HG02973 (cell line): Measurements from ENCODE around the gene DCC.

Experiments
- ATAC-seq: cut with Tn5 transposase; IDR thresholded peaks from one replicate; pipeline ENCODE4 v1.9.1; 2021; ENCODE audit warnings: moderate library complexity; ENCODE audit not compliant: unreplicated experiment

The DCC gene

GRCh38 chr18:52894801-52895200 lies 554.8 kb downstream of the DCC start:
- ATAC-seq = no peak

DNA sequence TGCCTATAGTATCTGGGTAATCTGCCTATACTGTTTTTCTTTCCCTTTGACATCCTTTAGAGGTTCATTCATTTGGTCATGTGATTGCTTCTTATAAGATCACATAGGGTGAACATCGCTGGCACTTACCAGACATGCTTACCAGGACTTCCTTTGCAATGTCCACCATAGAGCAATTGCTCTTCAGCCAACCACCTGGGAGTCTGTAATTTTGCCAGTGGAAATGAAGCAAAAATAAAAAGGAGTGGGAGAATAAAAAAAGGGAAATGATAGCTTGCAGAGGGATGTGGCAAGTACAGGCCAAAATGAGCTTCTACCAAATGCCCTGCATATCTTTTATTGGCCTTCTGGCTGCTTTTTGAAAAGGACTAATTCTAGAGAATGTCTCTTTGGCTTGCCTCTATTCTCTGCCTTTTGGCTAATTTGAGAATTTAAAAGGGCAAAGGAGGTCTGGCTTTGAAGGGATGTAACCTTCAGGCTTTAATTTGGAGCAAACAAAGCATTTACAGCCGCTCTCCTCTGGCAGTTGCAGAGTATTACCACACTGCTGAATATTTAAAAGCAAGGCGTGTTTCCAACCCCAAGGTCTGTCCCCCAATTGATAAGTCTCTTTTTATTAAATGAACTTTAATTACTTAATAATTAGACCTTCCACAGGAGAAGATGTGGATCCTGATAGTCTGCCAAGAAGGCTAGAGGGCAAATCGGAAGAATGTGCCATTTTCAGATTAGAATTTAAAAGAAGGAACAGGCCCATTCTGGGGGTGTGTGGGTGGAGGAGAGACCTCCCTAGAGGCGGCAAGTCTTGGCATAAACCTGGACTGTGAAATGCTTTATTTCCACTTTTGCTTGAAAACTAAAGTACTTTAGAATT lies 557.9 kb downstream of the DCC start:
- no peak for ATAC-seq

GRCh38 chr18:52898485-52899058 lies 558.6 kb downstream of the DCC start:
- no peak for ATAC-seq

GRCh38 chr18:52902188-52902587 lies 562.2 kb downstream of the DCC start:
- ATAC-seq = no peak

- ATAC-seq = no peak
Measured at GRCh38 chr18:52903857-52904256, 563.9 kb downstream of the DCC start.

- ATAC-seq = no peak
Measured at GRCh38 chr18:52907543-52908308, 567.7 kb downstream of the DCC start.

GRCh38 chr18:52914148-52914547 lies 574.2 kb downstream of the DCC start:
- no peak for ATAC-seq

- ATAC-seq = no peak
Measured at GRCh38 chr18:52920665-52921064, 580.7 kb downstream of the DCC start.

DNA sequence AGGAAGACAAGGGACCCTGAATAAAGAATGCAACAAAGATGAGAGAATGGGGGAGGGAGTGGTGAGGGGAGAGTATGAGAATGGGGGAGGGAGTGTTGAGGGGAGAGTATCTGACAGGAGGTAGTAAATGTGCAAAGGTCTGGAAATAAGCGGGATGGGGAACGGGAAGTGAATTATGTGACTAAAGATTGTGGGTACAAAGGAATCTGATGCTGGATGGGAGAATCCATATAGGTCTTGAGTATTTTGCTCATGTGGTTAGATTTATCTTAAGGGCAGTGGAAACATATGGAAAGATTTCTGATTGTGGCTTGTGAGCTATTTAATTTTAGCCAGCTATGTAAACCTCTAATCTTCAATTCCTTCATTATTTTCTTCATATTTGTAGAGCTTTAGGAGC lies 593.4 kb downstream of the DCC start:
- no peak for ATAC-seq

DNA sequence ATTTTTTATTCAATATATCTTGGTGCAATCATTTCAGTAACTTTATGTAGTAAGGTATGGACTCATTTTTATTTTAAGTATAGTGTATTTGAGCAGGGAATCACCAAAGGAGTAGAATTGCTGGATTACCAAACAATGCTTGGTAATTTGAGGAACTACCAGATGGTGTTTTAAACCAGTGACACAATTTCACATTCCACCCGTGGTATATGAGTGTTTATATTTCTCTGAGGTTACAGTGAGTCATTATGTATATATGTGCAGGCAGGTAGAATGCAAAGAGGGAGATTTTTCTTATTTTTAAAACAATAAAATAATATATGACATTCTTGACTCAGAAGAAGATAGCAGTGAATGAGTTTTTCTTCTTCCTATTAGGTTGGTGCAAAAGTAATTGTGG lies 596.9 kb downstream of the DCC start:
- ATAC-seq = no peak

DNA sequence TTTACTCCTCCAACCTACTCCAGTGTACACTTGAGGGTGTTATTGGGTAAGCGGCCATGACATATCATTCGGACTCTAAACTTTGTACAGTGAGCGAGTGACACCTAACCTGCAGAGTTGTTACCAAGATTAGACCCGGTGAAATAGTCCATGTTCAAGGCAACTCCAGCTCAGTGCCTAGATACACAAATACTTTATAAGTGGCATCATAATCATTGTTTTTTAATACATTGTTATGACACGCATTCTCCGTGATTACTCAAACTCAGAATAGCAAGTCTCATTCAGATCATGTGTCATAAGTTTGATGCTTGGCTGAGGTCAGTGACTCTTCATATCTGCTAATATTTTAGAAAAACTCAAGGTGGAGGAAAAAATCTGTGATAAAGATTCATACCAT lies 597.8 kb downstream of the DCC start:
- no peak for ATAC-seq

- ATAC-seq = no peak
Measured at GRCh38 chr18:52945552-52945951, 605.6 kb downstream of the DCC start.

DNA sequence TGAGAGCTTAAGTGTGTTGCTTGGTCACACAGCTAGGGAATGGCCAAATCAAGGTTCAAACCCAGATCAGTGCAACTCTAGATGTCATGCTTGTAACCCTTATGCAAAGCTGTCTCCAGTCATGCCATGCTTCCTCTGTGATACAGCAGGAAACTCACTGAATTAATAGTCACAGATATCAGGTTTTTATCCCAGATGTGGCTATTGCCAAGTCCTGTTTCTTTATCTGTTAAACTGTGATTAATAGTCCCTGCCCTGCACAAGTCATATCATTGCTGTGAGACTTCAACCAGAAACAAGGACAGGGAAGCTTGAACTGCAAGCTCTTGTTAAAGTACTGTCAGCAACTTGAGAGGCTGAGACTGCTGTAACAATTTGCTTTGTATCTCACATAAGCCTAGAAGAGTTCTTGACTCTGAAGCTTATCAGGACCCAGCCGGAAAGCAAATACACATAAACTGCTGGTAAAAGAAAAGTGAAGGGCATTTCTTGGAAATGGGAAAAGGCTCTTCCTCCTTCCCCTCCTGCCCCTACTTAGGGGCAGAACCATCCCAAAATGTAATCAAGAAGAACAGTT lies 609.0 kb downstream of the DCC start:
- no peak for ATAC-seq

DNA sequence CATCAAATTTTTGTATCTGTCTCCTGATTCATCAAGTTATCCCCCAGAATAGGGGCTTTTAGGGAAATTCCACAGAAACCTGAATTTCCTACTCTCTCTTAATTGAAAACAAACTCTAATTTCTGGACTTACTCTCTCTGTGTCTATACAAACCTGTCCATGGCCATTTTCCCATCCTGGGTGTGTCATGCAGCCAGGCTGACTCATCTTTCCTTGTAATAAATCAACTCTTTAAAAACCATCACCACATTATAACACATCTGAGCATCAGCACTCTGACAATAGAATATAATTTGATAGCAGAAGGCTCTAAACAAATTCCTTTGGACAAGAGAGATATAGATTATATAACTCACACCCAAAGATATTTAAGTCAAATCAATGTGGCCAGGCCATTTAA lies 610.2 kb downstream of the DCC start:
- ATAC-seq = no peak

GRCh38 chr18:52953387-52953786 lies 613.4 kb downstream of the DCC start:
- ATAC-seq = no peak

DNA sequence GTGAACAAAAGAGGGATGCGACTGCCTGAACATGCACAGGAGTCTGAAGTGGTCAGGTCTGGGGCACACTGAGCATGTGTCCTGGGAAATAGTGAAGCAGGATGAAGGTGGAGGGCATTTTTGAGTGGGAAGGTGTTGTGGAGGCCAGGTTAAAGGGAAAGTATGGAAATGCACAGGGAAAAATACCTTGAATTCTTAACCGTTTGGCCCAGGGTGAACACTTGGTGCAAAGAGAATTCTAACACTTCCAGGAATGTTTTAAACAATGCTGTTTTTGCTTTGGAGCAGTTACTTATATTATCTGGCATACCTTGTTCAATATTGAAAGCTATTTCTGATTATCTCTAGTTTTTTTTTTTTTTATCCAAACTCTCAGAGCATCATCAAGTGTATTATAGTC lies 623.5 kb downstream of the DCC start:
- ATAC-seq = no peak

DNA sequence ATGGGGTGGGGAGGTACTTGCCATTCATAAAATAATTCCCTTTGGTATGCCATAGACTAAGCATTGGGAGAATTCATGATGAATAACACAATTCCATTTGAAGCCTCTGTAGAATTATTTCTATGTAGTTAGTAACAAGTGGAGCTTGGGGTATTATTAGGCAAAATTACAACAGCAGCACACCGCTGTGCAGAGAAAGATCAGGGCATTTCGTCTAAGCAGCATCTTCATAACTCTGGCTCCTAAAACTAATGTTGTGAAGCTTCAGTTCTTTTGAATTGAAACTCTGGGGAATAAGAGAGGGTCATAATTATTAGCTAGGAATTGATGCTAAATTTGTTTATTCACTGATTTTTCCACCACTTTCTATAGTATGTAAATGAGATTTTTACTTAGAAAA lies 630.7 kb downstream of the DCC start:
- ATAC-seq = no peak

- ATAC-seq = no peak
Measured at GRCh38 chr18:52971097-52971496, 631.1 kb downstream of the DCC start.

DNA sequence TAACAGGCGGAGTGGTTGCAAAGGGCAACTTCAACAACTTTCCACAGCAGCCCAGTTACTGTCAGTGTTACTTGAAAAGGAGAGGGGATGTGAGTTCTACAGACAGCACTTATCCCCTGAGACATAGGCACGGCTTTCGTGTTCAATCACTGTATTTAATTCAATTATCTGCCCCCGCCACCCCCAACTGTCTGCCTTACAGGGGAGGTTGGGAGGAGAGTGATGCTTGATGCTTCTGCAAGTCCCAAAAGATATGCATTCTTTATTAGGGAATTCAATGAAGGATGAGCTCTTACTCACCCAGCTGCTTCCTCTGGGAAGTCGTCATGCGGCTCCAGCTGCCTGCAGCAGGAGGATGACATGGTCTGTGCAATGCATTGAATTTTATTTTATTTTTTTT lies 639.9 kb downstream of the DCC start:
- no peak for ATAC-seq

DNA sequence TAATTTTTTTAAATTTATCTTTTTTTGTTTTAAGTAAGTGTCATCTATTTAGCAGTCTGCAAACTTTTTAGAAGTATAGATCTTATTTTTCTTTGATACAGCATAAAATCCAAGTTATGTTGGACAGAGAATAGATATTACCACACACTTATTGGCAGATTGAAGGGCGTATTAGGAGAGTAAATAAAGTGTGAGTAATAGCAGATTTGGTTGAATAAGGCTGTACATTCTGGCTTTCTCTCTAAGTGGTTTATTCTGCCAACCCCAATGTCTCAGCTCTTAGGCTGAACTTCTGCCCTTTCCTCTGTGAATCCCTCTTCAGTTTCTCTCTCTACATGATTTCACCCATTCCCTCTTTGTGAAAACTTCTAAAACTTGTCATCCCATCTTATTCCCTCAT lies 651.2 kb downstream of the DCC start:
- no peak for ATAC-seq

- no peak for ATAC-seq
Measured at GRCh38 chr18:52992041-52992440, 652.0 kb downstream of the DCC start.

- ATAC-seq = no peak
Measured at GRCh38 chr18:52995875-52996274, 655.9 kb downstream of the DCC start.
